IPS DF 6.9 (cell line): ENCODE data around the gene ARHGDIG.
"Not testable (repeated sequence)": the region's sequence is repeated elsewhere in the genome, so short reads cannot be mapped to it uniquely, and the experiment has no call there.

Experiments
- DNase-seq: peaks from one replicate; pipeline ENCODE4 v3.0.0-alpha.2; 2013; ENCODE audit warnings: low read depth, low spot score
- H3K27ac ChIP-seq: one replicate; pipeline ENCODE4 v1.5.1; 2013; ENCODE audit warnings: low read length, control low read depth
- H3K27me3 ChIP-seq: 2 replicates; pipeline ENCODE4 v1.6.1; 2013; ENCODE audit warnings: mild to moderate bottlenecking, low read length; ENCODE audit not compliant: control insufficient read depth, insufficient read depth
- H3K36me3 ChIP-seq: 2 replicates; pipeline ENCODE4 v1.6.1; 2013; ENCODE audit warnings: low read length; ENCODE audit not compliant: control insufficient read depth, insufficient read depth
- H3K4me1 ChIP-seq: 2 replicates; pipeline ENCODE4 v1.6.1; 2013; ENCODE audit warnings: low read length; ENCODE audit not compliant: control insufficient read depth, insufficient read depth
- H3K4me3 ChIP-seq: 2 replicates; pipeline ENCODE4 v1.5.1; 2013; ENCODE audit warnings: mild to moderate bottlenecking, low read length
- H3K9me3 ChIP-seq: 2 replicates; pipeline ENCODE4 v1.6.1; 2013; ENCODE audit warnings: low read length, inconsistent platforms; ENCODE audit not compliant: control insufficient read depth, insufficient read depth
- WGBS: extraction: QIAGEN DNeasy Blood & Tissue Kit; methylation state at CpG from one replicate; pipeline ENCODE4 v1.1.7; 2013; ENCODE audit warnings: mixed read lengths, missing lambda C conversion rate; ENCODE audit not compliant: insufficient read length, insufficient coverage; 5-methylcytosine and 5-hydroxymethylcytosine counted together

The ARHGDIG gene

GRCh38 chr16:263182-263774 is 17.1 kb upstream of the ARHGDIG start:
- WGBS, result no CpG with 5 or more reads among the region's 35 CpGs
- H3K27me3 ChIP-seq, result no peaks in the 10 kb centered on the region
- peaks cover 24% of the 10 kb centered on the region for H3K36me3 ChIP-seq
- H3K4me1 ChIP-seq, result no peaks in the 10 kb centered on the region; the same call in 1 of the 2 replicates
- no peaks in the 10 kb centered on the region for H3K9me3 ChIP-seq
- H3K27ac ChIP-seq, result no peak overlapping the region
- no peak overlapping the region for H3K4me3 ChIP-seq
- no peak for DNase-seq

DNA sequence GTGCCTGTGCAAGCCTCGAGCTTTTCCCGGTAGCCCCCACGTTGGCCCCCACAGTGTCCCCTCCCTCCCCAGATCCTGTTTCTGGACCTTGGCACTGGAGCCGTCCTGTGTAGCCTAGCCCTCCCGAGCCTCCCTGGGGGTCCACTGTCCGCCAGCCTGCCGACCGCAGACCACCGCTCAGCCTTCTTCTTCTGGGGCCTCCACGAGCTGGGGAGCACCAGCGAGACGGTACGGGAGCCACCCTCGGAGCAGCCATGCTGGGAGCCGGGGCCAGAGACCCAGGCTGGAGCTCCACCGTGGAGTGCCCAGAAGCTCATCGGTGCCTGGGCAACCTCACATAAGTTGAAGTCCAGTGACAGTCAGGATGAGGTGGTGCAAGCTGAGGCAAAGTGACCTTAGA is 16.4 kb upstream of the ARHGDIG start:
- Histone ChIP-seq H3K27ac (no peak overlapping the region), H3K4me3 (no peak overlapping the region), H3K36me3 (peaks cover 24% of the 10 kb centered on the region), H3K9me3 (no peaks in the 10 kb centered on the region), H3K27me3 (no peaks in the 10 kb centered on the region), H3K4me1 (no peaks in the 10 kb centered on the region; the same call in 1 of the 2 replicates)
- no CpG with 5 or more reads among the region's 17 CpGs for WGBS
- no peak for DNase-seq

DNA sequence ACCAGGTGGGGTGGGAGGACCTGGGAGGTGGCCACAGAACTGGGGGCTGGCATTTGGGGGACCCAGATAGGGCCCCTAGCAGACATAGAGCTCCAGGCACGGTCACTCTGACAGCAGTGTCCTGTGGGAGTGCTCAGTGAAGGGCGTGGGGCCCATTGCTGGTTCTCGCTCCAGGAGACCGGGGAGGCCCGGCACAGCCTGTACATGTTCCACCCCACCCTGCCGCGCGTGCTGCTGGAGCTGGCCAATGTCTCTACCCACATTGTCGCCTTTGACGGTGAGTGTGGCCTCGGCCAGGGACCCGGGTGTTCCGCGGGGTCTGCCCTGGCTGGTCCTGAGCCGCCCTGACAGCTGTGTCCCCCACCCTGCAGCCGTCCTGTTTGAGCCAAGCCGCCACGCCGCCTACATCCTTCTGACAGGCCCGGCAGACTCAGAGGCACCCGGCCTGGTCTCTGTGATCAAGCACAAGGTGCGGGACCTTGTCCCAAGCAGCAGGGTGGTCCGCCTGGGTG is 15.9 kb upstream of the ARHGDIG start:
- Histone ChIP-seq H3K4me3 (no peak overlapping the region), H3K9me3 (no peaks in the 10 kb centered on the region), H3K27me3 (no peaks in the 10 kb centered on the region), H3K4me1 (no peaks in the 10 kb centered on the region; the same call in 1 of the 2 replicates), H3K27ac (no peak overlapping the region), H3K36me3 (peaks cover 24% of the 10 kb centered on the region)
- DNase-seq, result no peak
- no CpG with 5 or more reads among the region's 23 CpGs for WGBS

- DNase-seq, result no peak
- Histone ChIP-seq H3K27me3 (no peaks in the 10 kb centered on the region), H3K9me3 (no peaks in the 10 kb centered on the region), H3K27ac (no peak overlapping the region), H3K4me1 (no peaks in the 10 kb centered on the region; the same call in 1 of the 2 replicates), H3K36me3 (peaks cover 20% of the 10 kb centered on the region), H3K4me3 (no peak overlapping the region)
- WGBS, result no CpG with 5 or more reads among the region's 14 CpGs
These were observed 15.3 kb upstream of the ARHGDIG start for GRCh38 chr16:265002-265529.

GRCh38 chr16:265711-266110 is 14.7 kb upstream of the ARHGDIG start:
- DNase-seq, result no peak

GRCh38 chr16:266258-267164 is 13.9 kb upstream of the ARHGDIG start:
- WGBS, result no CpG with 5 or more reads among the region's 25 CpGs
- H3K27ac ChIP-seq, result no peak overlapping the region
- no peaks in the 10 kb centered on the region for H3K9me3 ChIP-seq
- DNase-seq, result no peak
- no peaks in the 10 kb centered on the region; the same call in 1 of the 2 replicates for H3K4me1 ChIP-seq
- no peak overlapping the region for H3K4me3 ChIP-seq
- peaks cover 14% of the 10 kb centered on the region for H3K36me3 ChIP-seq
- H3K27me3 ChIP-seq, result no peaks in the 10 kb centered on the region

More at GRCh38 chr16:265711-266110, 14.7 kb upstream of the ARHGDIG start:
- Histone ChIP-seq H3K27ac (no peak overlapping the region), H3K36me3 (peaks cover 17% of the 10 kb centered on the region), H3K9me3 (no peaks in the 10 kb centered on the region), H3K4me3 (no peak overlapping the region), H3K27me3 (no peaks in the 10 kb centered on the region), H3K4me1 (no peaks in the 10 kb centered on the region; the same call in 1 of the 2 replicates)
- no CpG with 5 or more reads among the region's 12 CpGs for WGBS

DNA sequence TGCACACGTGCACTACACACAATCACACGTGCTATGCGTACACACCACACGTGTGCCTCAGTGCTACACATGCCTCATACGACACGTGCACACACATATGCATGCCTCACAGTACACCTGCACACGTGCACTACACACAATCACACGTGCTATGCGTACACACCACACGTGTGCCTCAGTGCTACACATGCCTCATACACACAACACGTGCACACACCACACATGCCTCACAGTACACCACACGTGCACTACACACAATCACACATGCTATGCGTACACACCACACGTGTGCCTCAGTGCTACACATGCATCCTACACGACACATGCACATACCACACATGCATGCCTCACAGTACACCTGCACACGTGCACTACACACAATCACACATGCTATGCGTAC is 12.8 kb upstream of the ARHGDIG start:
- not testable (repeated sequence) for H3K9me3 ChIP-seq, H3K4me1 ChIP-seq, H3K27ac ChIP-seq, H3K27me3 ChIP-seq, H3K36me3 ChIP-seq, H3K4me3 ChIP-seq, DNase-seq
- no CpG with 5 or more reads among the region's 17 CpGs for WGBS

DNA sequence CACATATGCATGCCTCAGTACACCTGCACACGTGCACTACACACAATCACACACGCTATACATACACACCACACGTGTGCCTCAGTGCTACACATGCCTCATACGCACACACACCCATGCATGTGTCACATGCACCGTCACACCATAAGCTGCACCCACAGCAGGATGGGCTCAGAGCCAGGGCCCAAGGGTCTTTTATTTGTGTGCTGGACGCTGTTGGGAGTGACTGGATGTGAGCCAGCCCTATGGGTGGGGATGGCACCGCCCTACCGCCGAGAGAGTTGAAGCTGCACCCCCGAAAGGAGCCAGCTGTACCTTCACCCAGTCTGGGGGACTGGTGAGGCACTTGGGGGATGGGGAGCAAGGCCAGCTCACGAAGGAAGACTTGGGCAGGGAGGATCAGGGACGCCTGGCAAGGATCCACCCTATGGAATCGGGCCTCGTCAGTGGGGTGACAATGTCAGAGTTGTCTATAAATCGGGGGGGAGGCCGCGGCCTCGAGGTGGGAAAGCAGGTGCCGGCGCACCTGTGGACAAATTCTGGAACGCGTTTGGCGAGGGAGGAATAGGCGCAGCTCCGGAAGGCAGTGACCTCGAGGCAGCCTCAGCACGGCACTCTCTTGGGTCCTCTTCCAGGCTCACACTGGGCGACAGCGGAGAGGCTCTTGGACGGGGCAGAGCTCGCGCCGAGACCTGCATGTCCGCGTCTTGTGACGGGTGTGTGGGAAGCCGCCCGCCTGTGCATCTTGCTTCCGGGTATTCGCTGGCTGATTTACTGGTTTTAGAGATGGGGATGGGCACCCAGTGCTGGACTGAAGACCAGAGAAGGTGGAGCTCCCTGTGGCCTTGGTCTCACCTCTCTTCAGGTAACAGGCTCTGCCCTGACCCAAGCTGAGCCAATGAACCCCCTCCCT is 12.0 kb upstream of the ARHGDIG start:
- Histone ChIP-seq H3K27me3 (no peaks in the 10 kb centered on the region), H3K4me3 (no peak overlapping the region), H3K9me3 (no peaks in the 10 kb centered on the region), H3K4me1 (no peaks in the 10 kb centered on the region; the same call in none of the 2 replicates), H3K36me3 (peaks cover 5% of the 10 kb centered on the region; the same call in 1 of the 2 replicates), H3K27ac (no peak overlapping the region)
- no CpG with 5 or more reads among the region's 40 CpGs for WGBS
- DNase-seq, result no peak

GRCh38 chr16:269061-269796 is 11.2 kb upstream of the ARHGDIG start:
- DNase-seq, result no peak
- Histone ChIP-seq H3K9me3 (no peaks in the 10 kb centered on the region), H3K27me3 (no peaks in the 10 kb centered on the region; the same call in 1 of the 2 replicates), H3K4me1 (no peaks in the 10 kb centered on the region; the same call in none of the 2 replicates), H3K36me3 (0 out of 2 replicates have a peak, but pooled peaks cover under 1% of the 10 kb centered on the region), H3K4me3 (no peak overlapping the region), H3K27ac (no peak overlapping the region)
- no CpG with 5 or more reads among the region's 24 CpGs for WGBS
